ENCODE data around the gene CHDH.

CHDH gene

DNA sequence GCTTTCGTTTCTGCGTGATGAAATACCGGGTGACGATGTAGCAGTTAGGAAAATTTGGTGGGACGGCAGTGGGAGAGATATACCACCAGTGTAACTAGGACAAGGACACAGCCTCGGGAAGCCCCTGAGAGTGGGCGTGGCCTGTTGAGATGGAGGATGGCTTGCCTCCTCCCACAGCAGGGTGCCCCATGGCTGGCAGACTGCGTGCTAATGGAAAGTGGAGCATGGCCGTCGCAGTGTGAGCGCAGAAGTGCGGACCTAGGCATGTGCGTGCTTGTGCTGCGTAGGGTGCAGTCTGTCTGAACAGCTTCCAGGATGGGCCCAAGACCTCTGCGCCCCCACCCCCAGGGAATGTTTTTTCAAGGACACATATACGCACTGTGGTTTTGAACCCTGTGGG lies 56.8 kb downstream of the CHDH start:
- DNase-seq (ENCODE audit: low read depth) = no peak

DNA sequence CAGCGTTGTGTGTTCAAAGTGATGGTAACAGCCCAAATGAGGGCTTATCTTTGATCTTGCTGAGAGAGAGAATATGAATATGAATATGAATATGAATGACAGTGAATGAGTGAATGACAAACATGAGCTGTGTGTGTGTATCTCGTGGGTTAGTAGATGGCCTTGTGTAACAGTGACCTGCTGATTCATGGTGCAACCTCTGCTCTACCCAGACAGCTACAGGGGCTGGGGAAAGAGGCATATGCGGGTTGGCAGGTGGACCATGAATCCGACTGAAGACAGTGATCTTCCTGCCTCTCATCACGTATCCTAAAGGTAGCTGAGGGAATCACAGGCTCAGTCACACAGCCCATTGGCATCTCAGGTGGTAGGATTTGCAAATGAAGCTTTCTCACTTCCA lies 58.2 kb downstream of the CHDH start:
- DNase-seq (ENCODE audit: low read depth) = no peak

DNA sequence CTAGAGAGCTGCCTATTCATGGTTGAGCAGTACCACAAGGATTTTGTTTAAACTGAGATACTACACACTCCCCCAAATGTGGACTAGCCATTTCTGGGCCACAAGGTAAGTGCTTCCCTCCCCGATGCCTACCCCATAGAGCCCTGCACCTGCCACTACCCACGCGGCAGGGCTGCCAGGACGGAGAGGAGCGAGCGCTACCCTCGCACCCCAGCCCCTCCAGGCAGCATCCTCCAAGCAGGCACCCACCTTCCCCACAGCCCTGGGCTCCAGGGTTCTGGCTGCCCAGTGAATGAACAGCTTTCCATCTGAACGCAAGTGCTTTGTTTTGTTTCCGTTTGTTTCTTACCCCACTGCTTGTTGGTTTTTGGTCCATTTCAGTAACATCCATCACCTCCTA lies 59.2 kb downstream of the CHDH start:
- DNase-seq (ENCODE audit: low read depth) = no peak

DNA sequence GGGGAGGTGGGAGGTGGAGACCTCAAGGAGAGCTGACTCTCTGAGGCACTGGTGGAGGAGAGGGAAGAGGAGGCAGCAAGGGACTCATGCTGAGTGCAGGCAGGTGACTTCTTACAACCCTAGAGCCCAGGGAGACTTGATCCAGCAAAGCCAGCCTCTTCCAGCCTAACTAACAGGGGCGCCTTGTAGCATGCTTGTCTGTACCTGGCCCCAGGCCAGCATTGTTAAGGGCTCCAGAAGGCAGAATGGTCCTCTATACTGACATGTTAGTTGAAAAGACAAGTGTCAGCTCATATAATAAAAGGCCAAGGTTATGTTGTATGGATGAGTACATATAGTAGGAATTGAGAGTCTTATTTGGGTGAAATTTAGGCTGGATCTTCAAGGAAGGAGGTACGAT lies 65.4 kb downstream of the CHDH start:
- DNase-seq (ENCODE audit: low read depth) = no peak

DNA sequence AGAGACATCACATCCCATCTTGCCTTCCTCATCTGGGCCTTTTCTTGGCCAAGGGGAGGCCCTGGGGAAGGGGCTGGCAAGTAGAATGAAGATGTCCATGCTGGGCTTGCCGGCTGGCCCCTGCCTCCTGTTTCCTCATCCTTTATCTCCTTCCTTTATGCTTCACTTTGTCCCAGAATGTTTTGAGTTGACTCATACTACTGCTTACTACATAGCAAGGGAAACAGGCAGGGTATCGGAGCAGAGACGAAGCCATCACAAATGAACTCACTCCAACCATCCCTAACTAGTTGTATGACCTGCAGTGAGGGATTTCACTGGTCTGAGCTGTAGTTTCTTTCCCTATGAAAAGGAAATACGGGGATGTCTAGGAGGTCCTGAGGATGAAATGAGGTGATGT lies 66.0 kb downstream of the CHDH start:
- no peak for DNase-seq (ENCODE audit: low read depth)

DNA sequence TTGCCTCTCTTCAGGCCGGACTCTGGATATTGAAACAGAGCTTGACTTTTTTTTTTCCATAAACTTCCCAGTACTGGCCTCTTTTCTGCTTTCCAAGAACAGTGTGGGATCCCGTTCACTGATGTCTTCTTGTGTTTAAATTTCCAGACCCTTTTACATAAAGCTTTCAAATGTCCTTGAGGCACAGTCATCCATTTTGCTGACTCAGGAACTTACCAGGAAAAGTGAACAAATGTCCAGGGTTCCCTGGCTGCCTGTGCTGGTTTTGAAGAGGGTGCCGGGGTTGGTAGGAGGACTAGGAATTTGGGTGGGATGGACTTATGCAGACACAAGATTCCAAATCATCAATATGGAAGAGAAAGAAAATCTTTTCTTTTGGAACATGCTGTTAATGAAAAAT lies 68.1 kb downstream of the CHDH start:
- no peak for DNase-seq (ENCODE audit: low read depth)

DNA sequence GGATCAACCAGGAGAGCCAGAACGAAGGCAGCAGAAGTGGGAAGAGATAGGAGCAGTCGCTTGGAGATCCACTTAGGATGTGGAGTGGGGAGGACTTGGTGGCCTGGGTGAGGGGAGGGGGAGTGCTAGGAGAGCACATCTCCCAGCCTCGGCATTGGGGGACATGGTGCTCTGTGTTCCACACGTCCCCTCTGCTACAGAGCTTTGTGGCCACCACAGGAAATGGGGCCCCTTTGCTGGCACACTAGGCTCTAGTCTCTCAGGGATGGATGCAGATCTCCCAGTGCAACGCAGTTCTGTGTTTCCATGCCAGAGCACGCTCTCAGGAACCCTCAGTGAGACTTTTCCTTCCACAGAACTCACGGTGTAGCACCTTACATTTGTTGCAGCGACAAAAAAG lies 68.8 kb downstream of the CHDH start:
- no peak for DNase-seq (ENCODE audit: low read depth)

DNA sequence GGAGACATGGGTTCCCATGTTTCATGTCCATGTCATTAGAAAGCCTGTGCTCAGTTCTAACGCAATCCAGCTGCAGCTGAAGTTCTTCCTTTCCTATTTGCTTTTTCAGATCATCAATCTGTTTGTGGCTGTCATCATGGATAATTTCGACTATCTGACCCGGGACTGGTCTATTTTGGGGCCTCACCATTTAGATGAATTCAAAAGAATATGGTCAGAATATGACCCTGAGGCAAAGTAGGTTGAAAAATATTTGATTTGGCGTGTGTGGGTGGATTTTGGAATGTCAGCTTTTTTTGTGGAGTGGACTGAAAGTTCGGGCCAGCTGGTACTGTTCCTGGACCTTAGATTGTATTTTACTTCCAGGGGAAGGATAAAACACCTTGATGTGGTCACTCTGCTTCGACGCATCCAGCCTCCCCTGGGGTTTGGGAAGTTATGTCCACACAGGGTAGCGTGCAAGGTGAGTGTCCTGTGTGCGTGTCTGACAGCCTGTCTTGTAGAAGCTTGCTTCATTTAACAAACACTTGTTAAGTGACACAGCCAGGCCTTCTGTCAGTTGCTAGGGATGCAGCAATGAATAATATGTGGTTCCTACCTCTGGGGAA lies 69.6 kb downstream of the CHDH start:
- DNase-seq (ENCODE audit: low read depth) = no peak

DNA sequence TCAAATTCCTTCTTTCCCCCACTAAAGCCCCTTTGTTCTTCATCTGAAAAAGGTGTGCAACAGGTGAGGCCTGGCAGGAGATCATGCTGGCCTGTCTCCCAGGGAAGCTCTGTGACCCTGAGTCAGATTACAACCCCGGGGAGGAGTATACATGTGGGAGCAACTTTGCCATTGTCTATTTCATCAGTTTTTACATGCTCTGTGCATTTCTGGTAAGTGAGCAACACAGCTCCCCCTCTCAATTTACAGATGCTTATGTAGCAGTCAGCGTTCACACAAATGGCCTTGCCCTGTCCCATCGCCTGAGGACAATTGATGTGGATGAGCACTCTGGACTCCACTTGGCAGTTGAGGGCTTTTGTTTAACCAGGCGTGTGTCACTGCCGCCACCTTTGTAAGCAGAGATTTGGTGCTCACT lies 70.4 kb downstream of the CHDH start:
- DNase-seq (ENCODE audit: low read depth) = no peak

DNA sequence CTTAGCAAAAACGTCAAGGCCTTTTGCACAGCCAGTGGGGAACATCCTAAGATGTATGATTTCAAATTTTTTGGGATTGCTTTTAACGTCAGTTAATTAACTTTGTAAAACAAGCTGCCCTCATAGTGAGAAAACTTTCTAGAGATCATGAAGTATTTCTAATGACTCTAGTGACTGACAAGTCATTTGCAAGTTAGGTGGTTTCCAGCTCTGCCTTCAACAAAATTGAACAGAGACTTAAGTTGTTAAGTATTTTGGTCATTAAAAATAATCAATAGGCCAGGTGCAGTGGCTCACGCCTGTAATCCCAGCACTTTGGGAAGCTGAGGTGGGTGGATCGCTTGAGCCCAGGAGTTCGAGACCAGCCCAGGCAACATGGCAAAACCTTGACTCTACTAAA lies 71.2 kb downstream of the CHDH start:
- DNase-seq (ENCODE audit: low read depth) = no peak

DNA sequence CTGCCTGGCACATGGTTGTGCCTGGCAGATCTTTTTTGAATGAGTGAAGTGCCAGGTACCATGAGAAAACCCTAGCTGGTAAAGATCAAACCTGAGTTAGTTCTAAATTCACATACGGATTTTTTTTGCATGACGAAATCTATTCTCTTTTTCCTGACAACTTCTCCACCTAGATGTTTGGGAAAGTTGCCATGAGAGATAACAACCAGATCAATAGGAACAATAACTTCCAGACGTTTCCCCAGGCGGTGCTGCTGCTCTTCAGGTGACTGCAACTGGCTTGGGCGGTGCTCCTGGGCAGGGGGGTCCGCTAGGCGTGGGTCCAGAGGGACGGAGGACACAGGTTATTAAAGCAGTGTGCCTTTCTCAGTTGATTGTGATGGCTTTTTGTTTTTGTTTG lies 71.8 kb downstream of the CHDH start:
- no peak for DNase-seq (ENCODE audit: low read depth)

DNA sequence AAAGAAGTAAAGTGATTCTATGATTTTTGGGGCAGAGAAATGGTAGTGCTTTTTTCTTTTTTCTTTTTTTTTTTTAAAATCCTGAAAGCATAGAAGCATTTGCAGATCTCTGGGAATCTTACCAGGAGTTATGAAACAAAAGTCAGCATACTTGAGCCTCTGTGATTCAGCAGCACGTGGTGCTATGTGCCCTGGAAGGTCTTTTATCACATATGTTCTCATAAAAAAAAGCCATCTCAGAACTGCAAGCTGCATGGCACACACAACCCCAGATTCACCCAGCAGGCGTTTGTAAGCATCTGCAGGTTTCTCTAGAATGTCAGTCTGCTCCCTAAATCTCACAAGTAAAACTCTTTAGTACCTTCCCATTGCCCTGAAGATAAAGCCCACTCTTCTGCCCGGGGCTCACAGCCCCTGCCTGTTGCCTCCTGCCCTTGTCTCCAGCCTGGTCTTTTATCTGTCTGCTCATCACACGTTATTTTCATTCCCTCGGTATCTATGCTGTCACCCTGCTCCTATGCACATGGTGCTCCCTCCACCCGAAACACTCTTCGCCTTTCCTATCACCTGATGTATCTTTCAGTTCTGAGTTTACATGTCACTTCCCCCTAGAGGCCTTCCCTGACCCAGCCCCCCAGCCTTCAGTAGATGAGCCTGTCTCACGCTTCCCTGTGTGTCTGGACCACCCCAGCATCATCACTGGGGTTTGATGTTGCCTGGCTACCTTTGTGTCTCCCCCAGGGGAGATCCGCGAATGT lies 72.4 kb downstream of the CHDH start:
- no peak for DNase-seq (ENCODE audit: low read depth)

DNA sequence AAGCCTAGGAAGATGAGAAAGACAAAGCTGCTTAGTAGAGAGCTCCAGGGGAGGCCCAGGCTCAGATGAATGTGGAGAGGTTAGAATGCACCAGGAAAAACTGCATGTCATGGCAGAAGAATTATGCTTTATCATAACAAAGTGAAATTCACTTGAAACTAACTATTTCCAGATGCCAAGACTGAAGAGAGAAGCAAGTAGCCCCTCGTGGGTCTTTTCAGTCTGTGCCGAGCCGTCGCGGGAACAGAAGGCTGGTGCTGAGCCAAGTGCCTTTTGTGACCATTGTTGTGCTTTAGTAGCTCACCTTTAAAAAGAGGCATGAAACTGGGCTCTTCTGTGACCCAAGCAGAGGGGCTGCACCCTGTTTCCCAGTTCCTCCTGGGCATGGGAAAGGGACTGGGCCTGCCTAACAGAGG lies 73.2 kb downstream of the CHDH start:
- DNase-seq (ENCODE audit: low read depth) = no peak

DNA sequence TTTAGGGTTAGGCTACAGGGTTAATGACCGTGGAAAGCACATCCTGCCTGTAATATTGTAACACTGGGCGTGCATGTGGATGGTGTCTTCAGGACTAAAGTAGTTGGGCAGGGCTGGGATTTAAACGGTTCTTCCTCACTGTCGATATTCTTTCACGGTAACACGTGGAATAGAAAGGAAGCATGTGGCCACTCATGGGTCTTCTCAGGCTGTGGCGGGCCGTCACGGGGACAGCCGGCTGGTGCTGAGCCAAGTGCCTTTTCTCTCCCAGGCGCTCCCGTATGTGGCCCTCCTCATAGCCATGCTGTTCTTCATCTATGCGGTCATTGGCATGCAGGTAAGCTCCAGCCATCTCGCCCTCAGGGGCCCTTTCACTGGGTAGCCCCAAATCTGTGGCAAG lies 73.7 kb downstream of the CHDH start:
- DNase-seq (ENCODE audit: low read depth) = no peak

DNA sequence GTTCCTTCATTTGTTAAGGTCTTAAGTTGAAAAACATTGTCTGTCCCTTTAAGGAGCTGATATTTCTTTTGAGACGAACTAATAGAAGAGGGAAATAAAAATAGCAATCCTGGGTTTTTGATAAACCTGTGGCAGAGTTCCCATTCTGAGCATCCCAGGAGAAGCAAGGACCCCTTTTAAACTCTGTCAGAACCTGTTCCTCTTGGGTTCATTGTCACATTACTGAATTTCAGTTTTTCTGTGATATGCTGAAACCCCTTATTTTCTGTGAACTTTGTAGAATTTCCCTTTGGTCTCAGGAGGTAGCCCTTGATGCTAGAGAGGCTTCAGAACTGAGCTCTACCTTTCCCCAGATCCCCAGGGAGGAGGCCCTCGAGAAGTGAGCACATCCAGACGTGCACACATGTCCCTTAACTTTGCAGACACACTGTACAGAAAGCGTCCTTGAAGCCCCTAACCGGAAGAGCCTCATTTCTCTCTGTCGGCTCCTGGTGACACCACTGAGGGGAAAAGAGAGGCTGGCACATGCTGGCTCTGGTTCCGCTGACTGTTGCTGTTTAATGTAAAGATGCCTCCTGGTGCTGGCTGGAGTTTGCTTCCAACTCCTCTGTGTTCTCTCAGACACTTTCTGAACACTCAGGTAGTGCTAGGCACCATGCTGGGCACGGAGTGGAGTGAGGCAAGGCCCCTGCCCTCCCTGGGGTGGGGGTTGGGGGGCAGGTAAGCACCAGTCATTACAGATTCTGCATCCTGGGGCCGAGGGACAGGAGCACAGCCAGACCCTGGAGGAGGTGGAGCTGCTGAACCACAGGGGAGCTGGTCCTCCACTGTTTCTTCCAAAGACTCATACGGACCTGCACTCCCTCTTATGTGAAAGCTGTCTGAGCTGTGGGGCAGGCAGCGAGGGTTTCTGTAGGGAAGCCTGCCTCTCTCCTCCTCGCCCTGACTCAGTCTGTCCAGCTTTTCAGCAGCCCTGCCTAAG lies 77.5 kb downstream of the CHDH start:
- DNase-seq (ENCODE audit: low read depth) = no peak

DNA sequence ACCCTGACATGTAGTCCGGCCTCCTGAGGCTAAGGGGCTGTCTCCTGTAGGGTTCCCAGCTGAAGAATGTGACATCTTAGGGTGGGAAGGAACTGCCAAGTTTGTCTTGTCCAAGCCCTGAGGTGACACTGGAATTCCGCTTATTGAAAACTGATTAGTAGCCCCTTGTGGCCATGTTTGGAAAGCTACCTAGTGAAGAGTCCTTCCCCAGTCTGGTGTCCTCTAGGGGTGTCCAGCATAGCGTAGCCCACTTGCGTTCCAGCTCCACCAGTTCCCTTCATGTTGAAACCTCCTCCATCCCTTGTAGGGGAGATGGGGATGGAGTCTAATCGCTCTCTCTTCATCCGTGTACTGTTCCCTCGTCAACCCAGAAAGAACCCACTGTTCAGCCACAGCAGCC lies 79.5 kb downstream of the CHDH start:
- no peak for DNase-seq (ENCODE audit: low read depth)

DNA sequence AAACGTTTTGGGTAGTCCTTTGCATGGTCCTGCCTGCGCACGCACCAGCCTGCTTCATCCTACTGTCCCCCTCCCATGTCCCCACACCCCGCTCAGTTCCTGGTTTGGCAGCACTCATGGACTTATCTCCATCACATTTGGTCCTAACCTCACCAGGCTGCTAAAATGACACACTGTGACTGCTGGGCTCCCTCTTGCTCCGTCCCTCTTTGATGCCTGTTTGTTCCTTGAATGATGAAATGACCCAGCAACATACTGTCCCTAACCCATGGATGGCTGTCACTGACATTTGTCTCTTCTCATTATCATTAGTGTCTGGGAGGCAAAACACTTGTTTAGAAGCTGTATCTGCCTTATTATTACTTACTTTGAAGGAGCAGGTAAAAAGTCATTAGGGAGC lies 80.5 kb downstream of the CHDH start:
- no peak for DNase-seq (ENCODE audit: low read depth)

DNA sequence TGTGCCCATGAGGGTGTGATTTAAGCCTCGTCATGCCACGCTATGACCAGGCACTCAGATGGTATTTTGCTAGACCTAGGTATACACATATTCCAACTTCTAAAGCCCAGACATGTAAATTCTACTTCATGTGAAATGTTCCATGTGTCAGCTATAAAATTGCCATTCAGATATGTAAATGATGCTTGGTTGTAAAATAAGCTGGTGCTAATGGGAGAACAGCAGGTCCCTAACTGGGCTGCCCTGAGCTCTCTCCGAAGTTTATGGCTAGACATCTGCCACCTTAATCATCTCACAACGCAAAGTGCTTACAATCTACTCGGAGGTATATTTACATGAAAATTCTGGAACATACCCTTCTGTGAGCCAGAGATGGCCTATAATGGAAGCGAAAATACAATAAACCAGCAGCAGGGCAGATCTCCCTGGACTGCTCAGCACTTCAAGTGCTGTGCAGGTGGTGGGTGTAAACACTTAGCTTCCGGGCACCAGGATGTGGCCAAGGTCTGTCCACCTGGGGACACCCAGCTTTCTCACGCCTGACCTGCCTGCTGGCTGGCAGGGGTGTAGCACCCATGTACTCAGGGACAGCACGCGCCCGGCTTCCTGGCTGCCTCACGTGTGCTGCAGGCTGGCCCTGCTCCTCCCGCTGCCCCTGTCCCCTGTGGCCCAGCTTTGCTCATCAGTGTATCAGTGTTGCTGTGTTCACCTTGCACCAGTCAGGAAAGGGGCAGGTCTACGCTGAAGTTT lies 82.0 kb downstream of the CHDH start:
- no peak for DNase-seq (ENCODE audit: low read depth)

DNA sequence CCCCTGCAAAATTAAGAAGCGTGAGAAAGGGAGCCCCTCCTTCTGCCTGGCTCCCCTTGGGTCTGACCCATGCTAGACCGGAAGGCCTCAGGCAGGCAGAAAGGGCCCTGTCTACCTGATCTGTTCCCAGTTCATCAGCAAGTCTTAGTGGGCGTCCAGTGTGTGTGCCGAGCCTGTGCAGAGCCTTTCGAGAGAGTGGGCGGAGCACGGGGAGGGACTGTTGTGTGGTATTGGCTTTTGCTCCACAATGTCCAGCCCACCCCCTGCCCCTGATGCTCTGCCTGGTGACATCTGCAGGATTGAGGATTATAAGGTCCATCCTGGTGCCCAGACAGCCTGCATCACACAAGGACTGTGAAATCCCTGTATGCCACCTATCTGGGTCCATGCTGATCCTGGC lies 82.9 kb downstream of the CHDH start:
- no peak for DNase-seq (ENCODE audit: low read depth)

Data from stimulated activated CD8-positive, alpha-beta memory T cell treated with anti-CD3 and anti-CD28 coated beads, Interleukin-4, amount 100 ng/mL, for 24 hours (primary cell).